Measurements from ENCODE around the gene COL6A3.

The COL6A3 gene

GRCh38 chr2:237344942-237345341, 69.0 kb downstream of the COL6A3 start:
- POLR2A ChIA-PET (ENCODE audit: low non-redundant PET), result no interaction called here
- no peak overlapping the region for H3K27ac ChIP-seq
- no peak for TF ChIP-seq CTCF (conservative IDR thresholded peaks at IDR 0.05; ENCODE audit: low read depth)
- no peak for DNase-seq (ENCODE audit: low spot score)
- CTCF ChIA-PET, result interaction anchor here (0.5 kb wide), 1 partner anchor 65 kb away, joined by 5 read pairs; no protein-coding TSS in a partner anchor

GRCh38 chr2:237343993-237344392, 70.0 kb downstream of the COL6A3 start:
- CTCF ChIA-PET, result no interaction called here
- DNase-seq (ENCODE audit: low spot score), result no peak
- no peak for TF ChIP-seq CTCF (conservative IDR thresholded peaks at IDR 0.05; ENCODE audit: low read depth)
- no peak overlapping the region for H3K27ac ChIP-seq
- POLR2A ChIA-PET (ENCODE audit: low non-redundant PET), result no interaction called here

GRCh38 chr2:237341872-237342271, 72.1 kb downstream of the COL6A3 start:
- CTCF ChIA-PET, result interaction anchor here (0.8 kb wide), 1 partner anchor 230 kb away, joined by 3 read pairs; no protein-coding TSS in a partner anchor
- DNase-seq (ENCODE audit: low spot score), result no peak
- H3K27ac ChIP-seq, result no peak overlapping the region
- POLR2A ChIA-PET (ENCODE audit: low non-redundant PET), result no interaction called here
- no peak for TF ChIP-seq CTCF (conservative IDR thresholded peaks at IDR 0.05; ENCODE audit: low read depth)

GRCh38 chr2:237337586-237337985, 76.4 kb downstream of the COL6A3 start:
- POLR2A ChIA-PET (ENCODE audit: low non-redundant PET), result no interaction called here
- TF ChIP-seq CTCF (conservative IDR thresholded peaks at IDR 0.05; ENCODE audit: low read depth), result no peak
- no peak for DNase-seq (ENCODE audit: low spot score)
- H3K27ac ChIP-seq, result no peak overlapping the region
- CTCF ChIA-PET, result interaction anchor here (0.6 to 0.9 kb wide), 2 partner anchors 15 to 533 kb away, joined by 3 read pairs; no protein-coding TSS in a partner anchor

GRCh38 chr2:237336131-237336530, 77.8 kb downstream of the COL6A3 start:
- DNase-seq (ENCODE audit: low spot score), result no peak
- TF ChIP-seq CTCF (conservative IDR thresholded peaks at IDR 0.05; ENCODE audit: low read depth), result no peak
- no peak overlapping the region for H3K27ac ChIP-seq
- POLR2A ChIA-PET (ENCODE audit: low non-redundant PET), result no interaction called here
- CTCF ChIA-PET, result no interaction called here

- H3K27ac ChIP-seq, result no peak overlapping the region
- POLR2A ChIA-PET (ENCODE audit: low non-redundant PET), result no interaction called here
- no peak for TF ChIP-seq CTCF (conservative IDR thresholded peaks at IDR 0.05; ENCODE audit: low read depth)
- DNase-seq (ENCODE audit: low spot score), result no peak
- CTCF ChIA-PET, result no interaction called here
Observed at GRCh38 chr2:237333748-237334147, 80.2 kb downstream of the COL6A3 start.

GRCh38 chr2:237330541-237330940, 83.4 kb downstream of the COL6A3 start:
- TF ChIP-seq CTCF (conservative IDR thresholded peaks at IDR 0.05; ENCODE audit: low read depth), result no peak
- DNase-seq (ENCODE audit: low spot score), result no peak
- POLR2A ChIA-PET (ENCODE audit: low non-redundant PET), result no interaction called here
- CTCF ChIA-PET, result no interaction called here
- H3K27ac ChIP-seq, result no peak overlapping the region

Measured in RWPE1 (cell line).